H1 (cell line): Measurements from ENCODE around the gene STARD8. TPM values are rescaled to one million over a fixed set of nuclear protein-coding genes. Genes with fewer than 3 reads are reported as not detected.

Source experiments
- CTCF ChIA-PET: fragments of 300-600 bp; sonication (Branson Sonifier 250); formaldehyde crosslinking; loops from one replicate; lab custom pipeline; 2021; ENCODE audit not compliant: partially characterized antibody; lab: Charles Lee
- POLR2A ChIA-PET: fragments of 300-600 bp; sonication (Branson Sonifier 250); formaldehyde crosslinking; loops from one replicate; lab custom pipeline; 2021; ENCODE audit warnings: inconsistent platforms; ENCODE audit not compliant: partially characterized antibody; lab: Charles Lee
- DNase-seq, 2 experiments: peaks; one replicate each; pipeline versions ENCODE4 v3.0.0 to v3.0.0-alpha.2; 2010 to 2022; ENCODE audit warnings: low spot score in 2 of 2, low read depth in 1 of 2, mixed read lengths in 1 of 2
- FAIRE-seq: peaks from 2 replicates; lab custom pipeline; 2011; peaks lifted over from hg19 to GRCh38; lab: Jason Lieb, UNC
- H2AFZ ChIP-seq: 2 replicates; pipeline ENCODE4 v1.8.1; 2012; ENCODE audit warnings: low read length, inconsistent platforms
- H2AK5ac ChIP-seq: 2 replicates; pipeline ENCODE4 v1.6.1; 2013; ENCODE audit warnings: low read depth, low read length
- H2BK120ac ChIP-seq: replicated peaks from 2 replicates; pipeline ENCODE3; 2013; ENCODE audit warnings: low read depth, low read length, inconsistent platforms
- H2BK12ac ChIP-seq: 2 replicates; pipeline ENCODE4 v1.6.1; 2013; ENCODE audit warnings: low read depth, low read length
- H2BK15ac ChIP-seq: 2 replicates; pipeline ENCODE4 v1.6.1; 2013; ENCODE audit warnings: low read length
- H2BK20ac ChIP-seq: 2 replicates; pipeline ENCODE4 v1.6.1; 2013; ENCODE audit warnings: low read length
- H2BK5ac ChIP-seq: 2 replicates; pipeline ENCODE4 v1.6.1; 2013; ENCODE audit warnings: low read depth, low read length
- H3K14ac ChIP-seq: 2 replicates; pipeline ENCODE4 v1.6.1; 2013; ENCODE audit warnings: inconsistent platforms; ENCODE audit not compliant: insufficient read length
- H3K18ac ChIP-seq: 2 replicates; pipeline ENCODE4 v1.6.1; 2013; ENCODE audit warnings: low read length; ENCODE audit errors: extremely low read depth
- H3K23ac ChIP-seq: 2 replicates; pipeline ENCODE4 v1.6.1; 2013; ENCODE audit warnings: inconsistent platforms; ENCODE audit not compliant: insufficient read length
- H3K23me2 ChIP-seq: 2 replicates; pipeline ENCODE4 v1.6.1; 2013; ENCODE audit warnings: low read depth, low read length
- H3K27ac ChIP-seq: 2 replicates; pipeline ENCODE4 v1.6.1; 2011; ENCODE audit warnings: low read depth, low read length, inconsistent platforms
- H3K27me3 ChIP-seq, 4 experiments: replicated peaks in 1 of 4; 1 replicate in 1 of 4; 2 replicates in 3 of 4; pipeline versions ENCODE4 v1.6.1 to v1.8.1; 2011 to 2013; ENCODE audit warnings: low read length in 3 of 4, mild to moderate bottlenecking in 3 of 4, inconsistent platforms in 2 of 4, mixed read lengths in 2 of 4, moderate library complexity in 1 of 4; ENCODE audit not compliant: control insufficient read depth in 3 of 4, insufficient read depth in 3 of 4; ENCODE audit errors: extremely low read depth in 1 of 4
- H3K36me3 ChIP-seq, 4 experiments: 2 replicates each; pipeline versions ENCODE4 v1.6.1 to v1.8.1; 2011 to 2013; ENCODE audit warnings: mild to moderate bottlenecking in 4 of 4, low read length in 3 of 4, moderate library complexity in 2 of 4, control low read depth in 1 of 4, inconsistent platforms in 1 of 4; ENCODE audit not compliant: insufficient read depth in 4 of 4, control insufficient read depth in 2 of 4
- H3K4ac ChIP-seq: replicated peaks from 2 replicates; pipeline ENCODE3; 2013; ENCODE audit warnings: low read length, low read depth, mixed read lengths, inconsistent platforms; ENCODE audit not compliant: insufficient read length
- H3K4me1 ChIP-seq, 4 experiments: replicated peaks in 1 of 4; 1 replicate in 1 of 4; 2 replicates in 3 of 4; pipeline versions ENCODE4 v1.6.1 to v1.8.1; 2011 to 2013; ENCODE audit warnings: low read length in 3 of 4, inconsistent platforms in 2 of 4, mixed read lengths in 1 of 4; ENCODE audit not compliant: insufficient read depth in 4 of 4, control insufficient read depth in 3 of 4
- H3K4me2 ChIP-seq, 2 experiments: 2 replicates each; pipeline versions ENCODE4 v1.6.1 to v1.8.1; 2011 to 2013; ENCODE audit warnings: low read depth in 2 of 2, low read length in 2 of 2, control low read depth in 1 of 2, inconsistent platforms in 1 of 2, mild to moderate bottlenecking in 1 of 2; ENCODE audit not compliant: insufficient read depth in 1 of 2
- H3K4me3 ChIP-seq, 4 experiments: fragments of 200-600, 300-600 bp in 1 of 4; sonication (generic), shearing (Covaris generic), sonication (Bioruptor Twin) in 1 of 4; 2 replicates each; pipeline versions ENCODE4 v1.5.1 to v1.8.1; 2011 to 2016; ENCODE audit warnings: low read length in 4 of 4, low read depth in 3 of 4, control low read depth in 2 of 4, inconsistent platforms in 2 of 4, mild to moderate bottlenecking in 2 of 4, mixed read lengths in 1 of 4, moderate library complexity in 1 of 4; ENCODE audit not compliant: insufficient read depth in 2 of 4; ENCODE audit errors: extremely low read depth in 1 of 4
- H3K56ac ChIP-seq: replicated peaks from 2 replicates; pipeline ENCODE3; 2013; ENCODE audit warnings: low read depth, mild to moderate bottlenecking, mixed read lengths, low read length, inconsistent platforms; ENCODE audit not compliant: insufficient read length
- H3K79me1 ChIP-seq: 2 replicates; pipeline ENCODE4 v1.6.1; 2013; ENCODE audit warnings: low read depth, low read length, control low read depth
- H3K79me2 ChIP-seq, 2 experiments: 2 replicates each; pipeline versions ENCODE4 v1.6.1 to v1.8.1; 2012 to 2013; ENCODE audit warnings: low read length in 2 of 2, mild to moderate bottlenecking in 2 of 2, inconsistent platforms in 1 of 2; ENCODE audit not compliant: insufficient read depth in 2 of 2, control insufficient read depth in 1 of 2
- H3K9ac ChIP-seq, 4 experiments: replicated peaks in 1 of 4; 1 replicate in 1 of 4; 2 replicates in 3 of 4; pipeline versions ENCODE4 v1.6.1 to v1.8.1; 2011 to 2013; ENCODE audit warnings: low read depth in 3 of 4, low read length in 3 of 4, control low read depth in 2 of 4, mild to moderate bottlenecking in 2 of 4, moderate library complexity in 2 of 4, inconsistent platforms in 1 of 4; ENCODE audit errors: extremely low read depth in 1 of 4
- H3K9me3 ChIP-seq, 2 experiments: 2 replicates each; pipeline versions ENCODE4 v1.6.1 to v1.8.1; 2012 to 2013; ENCODE audit warnings: mild to moderate bottlenecking in 2 of 2, moderate library complexity in 2 of 2, control low read depth in 1 of 2, inconsistent platforms in 1 of 2, low read depth in 1 of 2, low read length in 1 of 2, mixed read lengths in 1 of 2; ENCODE audit not compliant: insufficient read depth in 2 of 2
- H4K20me1 ChIP-seq, 2 experiments: replicated peaks in 1 of 2; 2 replicates each; pipeline versions ENCODE3 to v1.8.1; 2011 to 2013; ENCODE audit warnings: inconsistent platforms in 2 of 2, low read length in 2 of 2, mild to moderate bottlenecking in 1 of 2; ENCODE audit not compliant: insufficient read depth in 2 of 2, control insufficient read depth in 1 of 2
- H4K5ac ChIP-seq: 2 replicates; pipeline ENCODE4 v1.6.1; 2013; ENCODE audit warnings: low read length, low read depth, mixed read lengths, inconsistent platforms; ENCODE audit not compliant: insufficient read length
- H4K8ac ChIP-seq: 2 replicates; pipeline ENCODE4 v1.8.0; 2013; ENCODE audit warnings: mild to moderate bottlenecking, moderate library complexity, low read length, inconsistent platforms; ENCODE audit not compliant: insufficient read depth; ENCODE audit errors: extremely low read depth
- H4K91ac ChIP-seq: replicated peaks from 2 replicates; pipeline ENCODE3; 2013; ENCODE audit warnings: low read length, mixed read lengths, inconsistent platforms; ENCODE audit not compliant: insufficient read length
- BCL11A ChIP-seq, 2 experiments: IDR thresholded peaks; one replicate each; pipeline ENCODE4 v1.6.1; 2011; ENCODE audit warnings: low read depth in 2 of 2, low read length in 2 of 2, mild to moderate bottlenecking in 2 of 2
- MAFK ChIP-seq: IDR thresholded peaks from 2 replicates; pipeline ENCODE4 v1.6.1; 2012; ENCODE audit warnings: low read depth, mild to moderate bottlenecking, improper control_type of control experiment, low read length
- SIRT6 ChIP-seq: IDR thresholded peaks from one replicate; pipeline ENCODE4 v1.7.1; 2012; ENCODE audit warnings: low read length, inconsistent platforms
- WGBS, 2 experiments: shearing (Covaris generic) in 1 of 2; methylation state at CpG; one replicate each; pipeline versions ENCODE4 v1.1.6 to v1.1.7; 2013 to 2015; ENCODE audit warnings: low lambda C conversion rate in 2 of 2, mixed read lengths in 2 of 2, inconsistent platforms in 1 of 2, low coverage in 1 of 2, missing lambda C conversion rate in 1 of 2; ENCODE audit not compliant: insufficient replicate concordance in 2 of 2, insufficient coverage in 1 of 2, insufficient read length in 1 of 2; ENCODE audit errors: extremely low coverage in 1 of 2, missing lambda C conversion rate in 1 of 2; 5-methylcytosine and 5-hydroxymethylcytosine counted together
- polyA plus RNA-seq, 7 experiments: library from polyadenylated mRNA; depleted of rRNA in 3 of 7; stranded (reverse) in 5 of 7; unstranded in 2 of 7; fragments of >200 nt in 5 of 7; fragments of 200-250 nt in 2 of 7; gene quantifications; 1 replicate in 5 of 7; 2 replicates in 1 of 7; 4 replicates in 1 of 7; pipeline versions ENCODE4 v1.2.1 to v1.2.3, GENCODE V29; 2011 to 2013; ENCODE audit warnings: missing spikeins in 2 of 7, mixed read lengths in 2 of 7
- total RNA-seq: library from RNA; stranded (reverse); fragmentation: NEBNext Ultra II Directional; extraction: Animal tissue kit (Norgen Biotek cat#: 25700); gene quantifications from 2 replicates; pipeline ENCODE4 v1.2.1, GENCODE V29; 2021

Gene STARD8
- total and polyA plus RNA-seq, 2 of the 8 experiments (the other 6 are each of a cell fraction or from before 2014, with no cell fraction given) = 1.8 to 3.8 TPM

DNA sequence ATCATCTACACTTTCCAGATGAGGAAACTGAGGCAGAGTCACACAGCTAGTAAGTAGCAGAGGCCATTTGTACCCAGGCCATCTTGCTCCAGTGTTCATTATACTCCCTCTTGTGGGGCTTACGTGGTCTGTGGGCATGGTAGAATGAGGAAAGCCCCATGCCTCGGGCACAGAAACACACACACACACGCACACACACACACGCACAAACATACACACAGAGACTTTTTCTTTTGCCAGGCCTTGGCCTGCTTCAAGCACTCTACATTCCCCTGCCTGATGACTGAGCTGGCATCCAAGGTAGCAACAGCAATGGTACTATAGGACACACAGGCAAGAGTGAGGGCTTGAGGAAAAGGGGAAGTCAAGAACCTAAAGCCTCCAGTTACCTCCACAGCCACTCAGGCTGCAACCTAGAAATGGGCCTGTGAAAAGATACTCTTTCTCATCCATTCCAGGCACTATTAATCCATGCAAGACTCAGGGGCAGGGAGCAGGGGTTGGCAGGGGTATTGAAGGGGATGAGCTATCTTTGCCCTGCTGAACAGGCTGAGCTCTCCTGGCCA lies 43.6 kb downstream of the STARD8 start:
- CTCF ChIA-PET = interaction anchor here (0.9 to 1.3 kb wide), 5 partner anchors 20 to 173 kb away, joined by 3 to 5 read pairs (median 4); no protein-coding TSS in a partner anchor

More for the DNA sequence above, 43.6 kb downstream of the STARD8 start:
- Histone ChIP-seq H3K23ac (no peak overlapping the region), H4K91ac (no peak overlapping the region), H3K27me3 (peaks cover 0 to 17% (median 10%) of the 10 kb centered on the region in 4 experiments; a peak in 3 of 7 replicates), H3K4me2 (no peak overlapping the region), H4K5ac (no peak overlapping the region), H4K8ac (no peak overlapping the region), H2AK5ac (no peak overlapping the region), H3K9me3 (no peaks in the 10 kb centered on the region), H2BK15ac (no peak overlapping the region), H3K27ac (no peak overlapping the region), H3K36me3 (no peaks in the 10 kb centered on the region), H3K79me2 (no peaks in the 10 kb centered on the region), H3K9ac (no peak overlapping the region), H3K79me1 (no peaks in the 10 kb centered on the region), H2BK5ac (no peak overlapping the region), H3K4ac (no peak overlapping the region), H4K20me1 (no peaks in the 10 kb centered on the region), H2AFZ (no peak overlapping the region), H2BK20ac (no peak overlapping the region), H2BK12ac (0 out of 2 replicates have a peak overlapping the region, but pooled peaks have one; percentile 27), H3K56ac (no peak overlapping the region), H3K4me3 (no peak overlapping the region), H3K18ac (no peak overlapping the region), H3K4me1 (peaks cover 3 to 7% (median 4%) of the 10 kb centered on the region in 4 experiments), H2BK120ac (no peak overlapping the region), H3K14ac (no peak overlapping the region), H3K23me2 (no peaks in the 10 kb centered on the region; the same call in 1 of the 2 replicates)
- WGBS, 2 experiments = 87% methylated on average over 4 of the region's 4 CpGs; no CpG with 5 or more reads in 1 of the 2 experiments
- DNase-seq (no peak), FAIRE-seq (no peak)
- TF ChIP-seq SIRT6 = no peak
- TF ChIP-seq BCL11A (IDR thresholded peaks at IDR 0.05; ENCODE audit: low read depth in 2 of 2, low read length in 2 of 2) = no peak
- TF ChIP-seq MAFK = no peak
- POLR2A ChIA-PET = interaction anchor here (0.6 kb wide), 1 partner anchor 23 kb away, joined by 3 read pairs; no protein-coding TSS in a partner anchor
